GM21390 (cell line): ENCODE measurements around the gene WDR45.

Source experiments
- ATAC-seq: cut with Tn5 transposase; IDR thresholded peaks from one replicate; pipeline ENCODE4 v1.9.1; 2021; ENCODE audit not compliant: unreplicated experiment

The WDR45 gene

DNA sequence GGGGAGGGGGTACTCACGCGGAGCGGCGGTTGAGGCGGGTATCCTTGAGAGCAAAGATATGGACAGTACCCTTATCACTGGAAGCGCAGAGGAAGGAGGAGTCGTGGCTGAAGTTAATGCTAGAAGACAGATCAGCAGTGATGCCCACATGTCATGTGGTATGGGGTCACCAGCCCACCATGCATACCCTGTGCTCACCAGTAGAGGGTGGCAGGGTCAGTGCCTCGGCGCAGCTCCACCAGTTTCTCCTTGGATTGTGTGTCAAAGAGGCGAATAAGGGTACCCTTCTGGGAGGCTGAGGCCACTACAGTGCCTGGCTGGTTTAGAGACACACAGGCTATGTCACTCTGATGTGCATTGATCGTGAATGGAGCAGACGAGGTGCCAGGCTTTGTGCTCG is 4.3 kb downstream of the WDR45 start:
- ATAC-seq: no peak

DNA sequence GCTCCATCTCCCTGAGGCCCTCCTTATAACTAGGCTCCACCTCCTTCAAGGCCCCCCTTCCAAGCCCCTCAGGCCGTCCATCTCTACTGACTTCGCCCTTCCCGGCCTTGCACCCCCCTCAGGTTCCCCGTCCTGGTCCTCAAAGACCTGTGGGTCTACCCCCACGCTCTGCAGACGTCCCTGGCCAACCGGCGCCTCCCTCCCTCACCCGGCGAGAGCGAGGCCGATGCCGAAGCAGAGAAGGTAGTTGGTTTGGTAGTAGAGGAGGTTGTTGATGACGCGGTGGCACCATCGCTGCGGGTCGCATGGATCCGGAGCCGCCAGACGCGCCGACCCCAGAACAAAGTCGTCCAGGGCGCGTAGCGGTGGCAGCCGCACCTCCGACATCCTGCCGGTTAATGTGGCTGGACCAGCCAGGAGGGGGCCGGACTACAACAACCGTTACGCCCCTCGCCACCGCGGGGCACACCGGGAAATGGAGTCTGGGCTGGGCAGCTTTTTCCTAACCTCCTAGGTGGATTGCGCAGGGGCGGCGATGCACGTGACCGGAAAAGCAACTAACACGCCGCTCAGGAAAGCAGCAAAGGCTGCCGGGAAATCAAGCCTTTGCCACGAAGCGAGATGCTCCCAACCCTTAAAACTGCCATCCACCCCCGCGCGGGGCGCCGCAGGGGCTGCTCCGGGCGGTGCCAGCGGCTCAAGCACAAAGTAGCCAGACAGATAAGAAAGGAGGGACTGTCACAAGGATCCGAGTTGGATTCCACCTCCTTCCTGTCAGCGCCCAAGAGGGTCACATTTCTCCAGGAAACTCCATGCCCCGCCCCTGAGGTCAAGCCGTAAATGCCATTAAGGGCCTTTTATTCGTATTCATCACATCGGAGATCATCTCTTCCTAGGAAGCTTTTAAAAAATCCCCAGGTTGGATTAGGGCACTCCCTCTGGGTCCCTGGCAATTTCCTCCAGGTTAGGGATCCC is 5.8 kb downstream of the WDR45 start, which contains the start of gene PRAF2:
PRAF2 (minus strand) TSS at position 402 of the 975 bp plus-strand sequence; CDS start at position 387, 15 bp downstream.
- ATAC-seq: peak; percentile 95

DNA sequence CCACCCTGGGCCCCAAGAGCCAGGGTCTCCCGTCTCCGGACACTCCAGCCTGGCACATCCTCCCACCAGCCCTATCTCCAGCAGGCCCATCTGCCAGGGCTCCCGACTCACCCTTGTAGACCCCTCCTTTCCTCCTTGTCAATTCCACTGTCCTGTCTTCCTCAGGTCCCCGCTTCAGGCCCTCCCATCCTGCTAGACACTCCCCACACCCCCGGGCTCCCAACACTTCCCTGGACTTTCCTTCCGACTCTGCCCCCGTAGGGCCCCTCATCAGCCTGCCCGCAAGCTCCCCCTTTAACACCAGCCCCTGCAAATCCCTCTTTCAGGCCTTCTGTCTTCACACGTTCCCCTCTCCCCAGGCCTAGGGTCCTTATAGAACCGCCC is 7.0 kb downstream of the WDR45 start:
- no peak for ATAC-seq

DNA sequence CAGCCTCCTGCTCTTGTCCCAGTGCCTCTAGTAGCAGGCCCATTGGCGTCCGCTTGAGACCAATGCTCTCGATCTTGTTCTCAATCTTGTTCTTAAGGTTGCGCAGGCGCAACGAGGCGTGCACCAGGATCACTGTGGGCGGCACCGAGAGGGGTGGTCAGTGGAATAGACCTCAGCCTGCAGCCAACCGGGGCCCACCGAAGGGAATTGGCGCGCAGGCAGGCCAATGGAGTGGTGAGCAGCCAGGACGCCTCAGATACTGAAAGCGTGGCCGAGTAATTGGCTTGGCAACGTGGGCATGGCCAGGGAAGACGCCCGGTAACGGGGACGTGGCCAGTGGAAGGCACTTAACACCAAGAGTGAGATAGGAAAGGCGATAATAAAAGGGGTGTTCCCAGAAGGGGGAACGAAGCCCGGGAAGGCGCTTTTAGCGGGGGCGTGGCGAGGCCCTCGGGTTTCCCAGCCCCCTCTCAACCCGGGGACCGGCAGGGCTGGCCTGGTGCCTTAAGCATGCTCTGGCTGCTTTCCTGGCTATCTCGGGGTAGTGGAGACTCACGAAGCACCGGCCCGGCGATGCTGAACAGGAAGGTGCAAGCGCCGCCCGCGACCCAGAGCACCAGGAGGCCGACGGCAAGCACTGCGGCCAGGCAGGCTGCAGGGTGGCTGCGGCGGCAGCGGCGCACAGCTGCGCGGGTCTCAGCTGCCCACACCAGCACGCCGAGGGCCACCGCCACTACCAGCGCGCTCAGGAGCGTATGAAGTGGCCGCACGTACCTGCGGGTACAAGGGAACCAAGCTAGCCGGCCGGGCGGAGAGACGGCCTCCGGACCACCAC is 7.6 kb downstream of the WDR45 start:
- no peak for ATAC-seq

DNA sequence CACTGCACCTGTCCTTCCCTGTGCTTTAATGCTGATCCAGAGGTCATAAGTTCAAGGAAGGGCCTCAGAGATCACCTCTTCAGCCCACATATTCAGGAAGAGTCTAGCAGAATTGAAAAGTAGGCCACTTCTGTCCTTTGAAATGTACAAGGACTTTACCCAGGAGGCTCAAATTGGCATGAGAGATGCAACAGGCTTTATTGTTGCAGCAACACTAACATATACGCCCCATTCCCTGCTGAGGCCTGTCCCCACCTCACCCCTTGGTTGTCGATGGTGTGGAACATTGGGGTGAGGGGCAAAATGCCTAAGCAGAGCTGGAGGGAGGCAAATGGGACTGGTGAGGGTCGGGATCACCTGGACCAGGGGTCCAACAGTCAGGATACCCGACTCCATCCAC is 8.7 kb downstream of the WDR45 start:
- ATAC-seq: no peak

DNA sequence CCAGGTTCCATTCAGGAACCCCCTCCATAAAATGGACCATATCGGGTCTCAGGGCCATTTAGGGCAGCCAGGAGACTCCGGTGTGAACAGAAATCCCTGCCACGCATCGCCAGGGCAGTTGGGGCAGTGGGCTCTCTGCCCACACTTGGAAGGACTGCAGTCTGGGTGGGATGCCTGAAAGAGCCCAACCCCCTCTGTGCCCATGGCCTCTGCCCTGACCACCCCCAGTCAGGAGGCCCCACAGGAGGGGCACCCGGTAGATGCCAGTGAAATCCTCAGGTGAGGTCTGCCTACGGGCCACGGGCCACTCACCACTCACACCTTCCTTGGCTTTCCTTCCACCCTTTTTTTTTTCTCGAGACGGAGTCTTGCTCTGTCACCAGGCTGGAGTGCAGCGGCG is 10.6 kb downstream of the WDR45 start:
- no peak for ATAC-seq

DNA sequence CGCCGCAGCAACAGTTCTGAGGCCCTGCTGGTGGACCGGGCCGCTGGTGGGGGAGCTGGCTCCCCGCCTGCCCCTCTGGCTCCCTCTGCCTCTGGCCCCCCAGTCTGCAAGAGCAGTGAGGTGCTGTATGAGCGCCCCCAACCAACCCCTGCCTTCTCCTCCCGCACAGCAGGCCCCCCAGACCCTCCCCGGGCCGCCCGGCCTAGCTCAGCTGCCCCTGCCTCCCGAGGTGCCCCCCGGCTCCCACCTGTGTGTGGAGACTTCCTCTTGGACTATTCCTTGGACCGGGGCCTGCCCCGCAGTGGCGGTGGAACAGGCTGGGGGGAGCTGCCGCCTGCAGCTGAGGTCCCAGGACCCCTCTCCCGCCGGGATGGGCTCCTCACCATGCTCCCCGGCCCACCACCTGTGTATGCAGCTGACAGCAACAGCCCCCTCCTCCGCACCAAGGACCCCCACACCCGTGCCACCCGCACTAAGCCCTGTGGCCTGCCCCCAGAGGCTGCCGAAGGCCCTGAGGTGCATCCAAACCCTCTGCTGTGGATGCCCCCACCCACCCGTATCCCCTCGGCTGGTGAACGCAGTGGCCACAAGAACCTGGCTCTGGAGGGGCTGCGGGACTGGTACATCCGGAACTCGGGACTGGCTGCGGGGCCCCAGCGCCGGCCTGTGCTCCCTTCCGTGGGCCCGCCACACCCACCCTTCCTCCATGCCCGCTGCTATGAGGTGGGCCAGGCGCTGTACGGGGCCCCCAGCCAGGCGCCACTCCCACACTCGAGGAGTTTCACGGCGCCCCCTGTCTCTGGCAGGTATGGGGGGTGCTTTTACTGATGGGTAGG is 12.2 kb downstream of the WDR45 start:
- ATAC-seq: no peak

DNA sequence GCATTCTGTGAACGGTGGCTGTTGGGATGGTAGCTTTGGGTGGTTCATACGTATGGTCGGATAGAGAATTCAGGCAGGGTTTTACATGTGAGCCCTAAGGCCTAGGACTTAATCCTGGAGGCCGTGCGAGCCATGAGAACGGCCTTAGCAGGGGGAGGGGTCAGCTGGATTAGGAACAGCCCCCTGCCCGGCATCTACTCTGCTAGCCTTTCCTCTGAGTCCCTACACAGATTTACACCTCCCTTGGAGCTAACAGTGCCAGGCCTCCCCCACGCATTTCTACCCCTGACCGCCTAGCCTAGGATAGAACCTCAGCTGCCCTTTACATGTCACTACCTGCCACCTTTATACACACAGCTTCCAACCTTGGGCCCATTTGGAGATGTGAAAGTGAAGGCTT is 13.0 kb downstream of the WDR45 start:
- ATAC-seq: no peak

DNA sequence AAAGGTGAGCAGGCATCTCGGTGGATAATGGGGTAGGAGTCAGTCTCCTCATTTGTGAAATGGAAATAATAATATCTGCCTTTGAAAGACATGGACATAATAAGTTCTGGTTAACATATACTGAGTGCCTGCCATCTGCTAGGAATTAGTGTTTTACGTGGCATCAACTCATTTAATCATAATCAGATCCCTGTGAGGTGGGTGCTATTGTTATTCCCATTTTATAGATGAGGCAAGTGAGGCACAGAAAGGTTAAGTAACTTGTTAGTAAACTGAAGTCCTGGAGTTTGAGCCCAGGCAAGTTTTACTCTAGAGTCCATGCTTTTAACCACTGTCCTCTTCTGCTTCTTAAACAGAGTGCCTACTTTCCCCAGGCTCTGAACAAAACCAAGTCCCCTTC is 13.4 kb downstream of the WDR45 start:
- no peak for ATAC-seq

DNA sequence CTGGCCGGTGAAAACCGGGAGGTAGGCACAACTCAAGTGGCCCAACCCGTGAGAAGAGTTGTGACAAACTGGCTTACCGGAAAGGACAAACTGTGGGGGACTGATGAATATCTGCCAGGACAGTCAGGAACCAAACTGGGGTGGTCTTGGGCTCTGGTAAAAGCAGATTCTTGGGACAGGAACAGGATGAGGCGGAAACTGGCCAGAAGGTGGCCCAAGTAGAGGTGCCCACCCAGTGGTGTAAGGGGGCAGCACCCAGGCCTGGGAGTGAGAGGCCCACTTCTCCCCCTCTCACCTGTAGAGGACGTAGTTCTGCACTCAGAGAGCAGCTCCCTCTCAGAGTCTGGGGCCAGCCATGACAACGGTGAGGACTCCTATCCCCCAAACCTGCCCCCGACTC is 15.0 kb downstream of the WDR45 start:
- ATAC-seq: no peak

DNA sequence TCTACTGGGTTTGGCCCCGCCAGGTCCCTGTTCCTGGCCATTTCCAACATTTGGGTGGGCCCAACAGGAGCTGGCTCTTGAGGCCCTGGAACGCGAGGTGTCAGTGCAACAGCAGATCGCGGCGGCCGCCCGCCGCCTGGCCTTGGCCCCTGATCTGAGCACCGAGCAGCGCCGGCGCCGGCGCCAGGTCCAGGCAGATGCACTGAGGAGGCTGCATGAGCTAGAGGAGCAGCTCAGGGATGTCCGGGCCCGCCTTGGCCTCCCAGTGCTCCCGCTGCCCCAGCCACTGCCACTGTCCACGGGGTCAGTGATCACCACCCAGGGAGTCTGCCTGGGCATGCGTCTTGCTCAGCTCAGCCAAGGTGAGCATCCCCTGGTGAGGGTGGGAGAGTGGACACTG is 15.4 kb downstream of the WDR45 start:
- ATAC-seq: no peak

DNA sequence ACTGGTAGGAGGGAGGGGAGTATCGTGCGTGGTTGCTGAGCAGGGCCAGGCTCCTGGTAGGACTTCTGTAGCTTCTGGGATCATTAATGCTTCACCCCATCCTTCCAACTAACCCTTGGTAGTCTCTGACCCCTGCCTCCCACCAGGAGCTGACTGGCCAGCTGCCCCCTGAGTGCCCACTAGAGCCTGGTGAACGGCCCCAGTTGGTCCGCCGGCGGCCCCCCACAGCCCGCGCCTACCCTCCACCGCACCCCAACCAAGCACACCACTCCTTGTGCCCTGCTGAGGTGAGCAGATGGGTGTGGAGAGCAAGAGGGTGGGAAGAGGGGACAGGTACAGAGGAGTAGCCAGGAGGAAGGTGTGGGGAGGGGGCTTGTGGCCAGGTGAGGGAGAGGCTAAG is 16.0 kb downstream of the WDR45 start:
- no peak for ATAC-seq

DNA sequence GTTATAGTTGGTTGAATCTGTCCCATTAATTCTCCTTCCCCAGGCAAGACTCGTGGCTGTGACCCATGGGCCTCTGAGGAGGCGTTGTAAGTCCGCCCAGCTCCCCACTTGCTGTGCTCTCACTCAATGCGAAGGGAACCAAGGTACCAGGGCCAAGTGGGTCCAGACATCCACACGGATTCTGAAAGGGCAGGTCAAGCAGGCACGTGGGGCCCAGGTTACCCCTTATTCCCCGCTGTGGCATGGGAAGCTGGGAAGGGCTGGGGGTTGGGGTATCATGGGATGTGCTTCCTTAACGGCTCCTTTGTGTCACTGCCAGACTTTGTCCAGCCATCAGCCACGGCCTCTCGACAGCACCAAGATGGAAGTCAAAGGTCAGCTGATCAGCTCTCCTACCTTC is 17.8 kb downstream of the WDR45 start:
- no peak for ATAC-seq

DNA sequence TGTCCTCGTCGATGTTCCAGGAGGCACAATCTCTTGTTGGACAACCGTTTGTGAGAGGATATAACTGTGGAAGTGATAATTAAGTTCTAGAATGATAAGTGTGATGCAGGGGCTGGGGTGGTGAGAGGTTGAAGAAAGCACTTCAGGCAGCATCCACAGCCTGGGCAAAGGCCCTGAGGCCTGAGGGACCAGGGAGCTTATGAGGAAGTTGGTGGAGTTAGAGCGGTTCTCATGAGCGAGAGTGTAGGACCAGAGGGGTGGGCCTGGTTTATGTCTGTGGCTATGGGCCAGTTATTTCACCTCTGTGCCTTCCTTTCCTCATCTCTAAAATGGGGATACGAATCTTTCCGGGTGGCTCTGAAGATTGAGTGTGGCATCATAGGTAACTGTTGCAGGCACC is 18.2 kb downstream of the WDR45 start:
- no peak for ATAC-seq

DNA sequence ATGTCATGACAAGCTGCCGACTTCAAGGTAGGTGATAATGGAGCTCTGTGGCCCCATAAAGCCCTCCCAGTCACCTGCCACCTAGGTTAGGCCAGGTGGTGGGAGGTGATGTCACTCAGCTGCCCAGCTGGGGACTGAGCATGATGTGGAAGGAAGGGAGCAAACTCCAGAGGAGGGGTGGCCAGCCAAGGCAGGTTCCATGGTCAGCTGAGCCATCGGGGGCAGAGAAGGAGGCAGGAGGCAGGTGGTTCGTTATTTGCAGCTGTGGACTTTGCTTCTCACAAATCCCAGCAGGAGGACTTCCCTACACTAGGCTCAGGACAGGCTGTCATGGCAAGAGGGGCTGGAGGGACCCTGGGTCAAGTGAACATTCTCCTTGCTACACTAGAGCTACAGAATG is 18.8 kb downstream of the WDR45 start:
- no peak for ATAC-seq

DNA sequence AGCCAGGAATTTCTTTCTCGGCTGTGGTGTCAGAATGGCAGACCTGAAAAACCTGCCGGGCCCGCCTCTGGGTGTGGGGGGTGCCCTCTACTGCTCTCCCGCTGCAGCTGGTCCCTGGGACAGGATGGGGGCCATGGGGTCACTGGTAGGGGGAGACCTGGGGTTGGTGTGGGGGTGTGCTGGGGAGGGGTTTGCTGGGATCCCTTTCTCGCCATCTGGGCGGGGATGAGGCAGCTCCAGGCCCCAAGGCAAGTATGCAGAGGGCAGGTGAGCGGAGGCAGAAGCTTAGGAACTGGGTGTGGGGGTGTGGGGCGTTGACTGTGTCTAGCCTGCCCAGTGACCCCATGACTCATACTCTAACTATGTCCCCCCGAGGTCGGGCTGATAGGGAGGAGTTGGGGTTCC is 20.0 kb downstream of the WDR45 start:
- no peak for ATAC-seq

DNA sequence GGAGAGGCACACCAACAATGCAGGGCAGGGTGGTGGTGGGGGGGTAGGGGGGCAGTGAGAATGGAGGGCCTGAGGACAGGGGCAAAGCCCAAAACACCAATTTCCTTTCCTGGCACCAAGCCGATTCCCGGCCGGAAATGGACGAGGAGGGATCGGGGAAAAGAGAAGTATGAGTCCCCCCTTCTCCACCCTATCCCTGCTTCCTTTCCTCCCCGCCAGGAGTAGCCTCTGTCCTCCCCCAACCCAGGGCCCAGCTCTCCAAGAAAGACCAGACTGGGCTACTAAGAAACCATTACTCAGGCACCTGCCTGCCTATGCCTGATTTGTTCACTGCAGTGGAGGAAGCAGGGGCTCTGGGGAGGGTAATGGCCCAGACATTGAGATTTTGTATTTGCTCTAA is 20.5 kb downstream of the WDR45 start:
- ATAC-seq: no peak

DNA sequence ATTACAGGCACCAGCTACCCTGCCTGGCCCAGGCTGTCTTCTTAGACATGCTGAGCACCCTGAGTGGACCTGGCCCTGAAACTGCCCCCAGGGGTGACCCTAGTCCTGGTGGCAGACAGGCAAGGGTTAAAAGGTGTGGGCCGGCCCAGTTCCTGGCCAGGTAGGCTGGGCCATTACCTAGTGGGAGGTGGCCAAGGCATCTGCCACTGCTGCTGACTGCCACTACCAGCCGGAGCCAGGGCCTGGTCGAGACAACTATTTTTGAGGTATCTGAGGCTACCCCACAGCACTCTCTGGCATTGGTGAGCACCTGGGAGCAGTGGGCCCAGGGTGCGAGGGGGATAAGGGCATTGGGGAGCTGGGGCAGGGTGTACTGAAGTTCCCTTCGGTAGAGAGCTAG is 20.9 kb downstream of the WDR45 start, which contains the start of gene CCDC120:
CCDC120 (plus strand) TSS at position 206 of the 400 bp plus-strand sequence. CDS start 3,043 bp downstream, outside the sequence.
- no peak for ATAC-seq

DNA sequence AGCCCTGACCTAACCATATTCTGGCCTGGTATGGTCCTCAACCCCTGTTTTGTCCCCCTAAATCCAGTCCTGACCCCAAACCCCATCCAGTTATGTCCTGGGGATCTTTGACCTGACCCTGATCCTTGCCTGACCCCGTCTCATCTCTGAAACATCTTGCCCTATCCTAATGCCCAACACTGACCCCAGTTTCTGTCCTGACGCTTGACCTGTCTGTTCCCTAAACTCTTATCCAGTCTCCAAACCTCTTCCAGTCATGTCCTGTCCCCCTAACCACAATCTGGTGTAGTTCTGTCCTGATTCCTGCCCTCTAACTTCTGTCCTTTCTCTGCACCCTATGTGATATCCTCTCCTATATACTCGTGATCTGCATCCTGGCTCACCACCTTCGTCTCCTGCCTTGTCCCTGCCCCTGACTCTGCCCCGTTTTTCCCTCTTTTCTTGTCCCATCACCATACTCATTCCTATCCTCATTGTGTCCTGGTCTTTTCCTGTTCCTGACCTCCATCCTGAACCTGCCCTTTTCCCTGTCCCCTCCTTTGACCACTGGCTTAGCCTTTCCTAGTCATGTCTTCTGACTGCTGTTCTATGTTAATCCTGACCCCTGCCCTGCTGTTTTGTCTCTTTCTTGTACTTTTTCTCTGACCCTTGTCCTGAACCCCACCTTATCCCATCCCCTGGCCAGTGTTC is 25.5 kb downstream of the WDR45 start:
- ATAC-seq: no peak
